H1 (cell line): Measurements from ENCODE around the gene RELN. TPM values are rescaled to one million over a fixed set of nuclear protein-coding genes. Genes with fewer than 3 reads are reported as not detected.

Experiments
- CTCF ChIA-PET: fragments of 300-600 bp; sonication (Branson Sonifier 250); formaldehyde crosslinking; loops from one replicate; lab custom pipeline; 2021; ENCODE audit not compliant: partially characterized antibody; lab: Charles Lee
- POLR2A ChIA-PET: fragments of 300-600 bp; sonication (Branson Sonifier 250); formaldehyde crosslinking; loops from one replicate; lab custom pipeline; 2021; ENCODE audit warnings: inconsistent platforms; ENCODE audit not compliant: partially characterized antibody; lab: Charles Lee
- DNase-seq, 2 experiments: peaks; one replicate each; pipeline versions ENCODE4 v3.0.0 to v3.0.0-alpha.2; 2010 to 2022; ENCODE audit warnings: low spot score in 2 of 2, low read depth in 1 of 2, mixed read lengths in 1 of 2
- FAIRE-seq: peaks from 2 replicates; lab custom pipeline; 2011; peaks lifted over from hg19 to GRCh38; lab: Jason Lieb, UNC
- H2AFZ ChIP-seq: 2 replicates; pipeline ENCODE4 v1.8.1; 2012; ENCODE audit warnings: low read length, inconsistent platforms
- H2AK5ac ChIP-seq: 2 replicates; pipeline ENCODE4 v1.6.1; 2013; ENCODE audit warnings: low read depth, low read length
- H2BK120ac ChIP-seq: replicated peaks from 2 replicates; pipeline ENCODE3; 2013; ENCODE audit warnings: low read depth, low read length, inconsistent platforms
- H2BK12ac ChIP-seq: 2 replicates; pipeline ENCODE4 v1.6.1; 2013; ENCODE audit warnings: low read depth, low read length
- H2BK15ac ChIP-seq: 2 replicates; pipeline ENCODE4 v1.6.1; 2013; ENCODE audit warnings: low read length
- H2BK20ac ChIP-seq: 2 replicates; pipeline ENCODE4 v1.6.1; 2013; ENCODE audit warnings: low read length
- H2BK5ac ChIP-seq: 2 replicates; pipeline ENCODE4 v1.6.1; 2013; ENCODE audit warnings: low read depth, low read length
- H3K14ac ChIP-seq: 2 replicates; pipeline ENCODE4 v1.6.1; 2013; ENCODE audit warnings: inconsistent platforms; ENCODE audit not compliant: insufficient read length
- H3K18ac ChIP-seq: 2 replicates; pipeline ENCODE4 v1.6.1; 2013; ENCODE audit warnings: low read length; ENCODE audit errors: extremely low read depth
- H3K23ac ChIP-seq: 2 replicates; pipeline ENCODE4 v1.6.1; 2013; ENCODE audit warnings: inconsistent platforms; ENCODE audit not compliant: insufficient read length
- H3K23me2 ChIP-seq: 2 replicates; pipeline ENCODE4 v1.6.1; 2013; ENCODE audit warnings: low read depth, low read length
- H3K27ac ChIP-seq: 2 replicates; pipeline ENCODE4 v1.6.1; 2011; ENCODE audit warnings: low read depth, low read length, inconsistent platforms
- H3K27me3 ChIP-seq, 4 experiments: replicated peaks in 1 of 4; 1 replicate in 1 of 4; 2 replicates in 3 of 4; pipeline versions ENCODE4 v1.6.1 to v1.8.1; 2011 to 2013; ENCODE audit warnings: low read length in 3 of 4, mild to moderate bottlenecking in 3 of 4, inconsistent platforms in 2 of 4, mixed read lengths in 2 of 4, moderate library complexity in 1 of 4; ENCODE audit not compliant: control insufficient read depth in 3 of 4, insufficient read depth in 3 of 4; ENCODE audit errors: extremely low read depth in 1 of 4
- H3K36me3 ChIP-seq, 4 experiments: 2 replicates each; pipeline versions ENCODE4 v1.6.1 to v1.8.1; 2011 to 2013; ENCODE audit warnings: mild to moderate bottlenecking in 4 of 4, low read length in 3 of 4, moderate library complexity in 2 of 4, control low read depth in 1 of 4, inconsistent platforms in 1 of 4; ENCODE audit not compliant: insufficient read depth in 4 of 4, control insufficient read depth in 2 of 4
- H3K4ac ChIP-seq: replicated peaks from 2 replicates; pipeline ENCODE3; 2013; ENCODE audit warnings: low read length, low read depth, mixed read lengths, inconsistent platforms; ENCODE audit not compliant: insufficient read length
- H3K4me1 ChIP-seq, 4 experiments: replicated peaks in 1 of 4; 1 replicate in 1 of 4; 2 replicates in 3 of 4; pipeline versions ENCODE4 v1.6.1 to v1.8.1; 2011 to 2013; ENCODE audit warnings: low read length in 3 of 4, inconsistent platforms in 2 of 4, mixed read lengths in 1 of 4; ENCODE audit not compliant: insufficient read depth in 4 of 4, control insufficient read depth in 3 of 4
- H3K4me2 ChIP-seq, 2 experiments: 2 replicates each; pipeline versions ENCODE4 v1.6.1 to v1.8.1; 2011 to 2013; ENCODE audit warnings: low read depth in 2 of 2, low read length in 2 of 2, control low read depth in 1 of 2, inconsistent platforms in 1 of 2, mild to moderate bottlenecking in 1 of 2; ENCODE audit not compliant: insufficient read depth in 1 of 2
- H3K4me3 ChIP-seq, 4 experiments: fragments of 200-600, 300-600 bp in 1 of 4; sonication (generic), shearing (Covaris generic), sonication (Bioruptor Twin) in 1 of 4; 2 replicates each; pipeline versions ENCODE4 v1.5.1 to v1.8.1; 2011 to 2016; ENCODE audit warnings: low read length in 4 of 4, low read depth in 3 of 4, control low read depth in 2 of 4, inconsistent platforms in 2 of 4, mild to moderate bottlenecking in 2 of 4, mixed read lengths in 1 of 4, moderate library complexity in 1 of 4; ENCODE audit not compliant: insufficient read depth in 2 of 4; ENCODE audit errors: extremely low read depth in 1 of 4
- H3K56ac ChIP-seq: replicated peaks from 2 replicates; pipeline ENCODE3; 2013; ENCODE audit warnings: low read depth, mild to moderate bottlenecking, mixed read lengths, low read length, inconsistent platforms; ENCODE audit not compliant: insufficient read length
- H3K79me1 ChIP-seq: 2 replicates; pipeline ENCODE4 v1.6.1; 2013; ENCODE audit warnings: low read depth, low read length, control low read depth
- H3K79me2 ChIP-seq, 2 experiments: 2 replicates each; pipeline versions ENCODE4 v1.6.1 to v1.8.1; 2012 to 2013; ENCODE audit warnings: low read length in 2 of 2, mild to moderate bottlenecking in 2 of 2, inconsistent platforms in 1 of 2; ENCODE audit not compliant: insufficient read depth in 2 of 2, control insufficient read depth in 1 of 2
- H3K9ac ChIP-seq, 4 experiments: replicated peaks in 1 of 4; 1 replicate in 1 of 4; 2 replicates in 3 of 4; pipeline versions ENCODE4 v1.6.1 to v1.8.1; 2011 to 2013; ENCODE audit warnings: low read depth in 3 of 4, low read length in 3 of 4, control low read depth in 2 of 4, mild to moderate bottlenecking in 2 of 4, moderate library complexity in 2 of 4, inconsistent platforms in 1 of 4; ENCODE audit errors: extremely low read depth in 1 of 4
- H3K9me3 ChIP-seq, 2 experiments: 2 replicates each; pipeline versions ENCODE4 v1.6.1 to v1.8.1; 2012 to 2013; ENCODE audit warnings: mild to moderate bottlenecking in 2 of 2, moderate library complexity in 2 of 2, control low read depth in 1 of 2, inconsistent platforms in 1 of 2, low read depth in 1 of 2, low read length in 1 of 2, mixed read lengths in 1 of 2; ENCODE audit not compliant: insufficient read depth in 2 of 2
- H4K20me1 ChIP-seq, 2 experiments: replicated peaks in 1 of 2; 2 replicates each; pipeline versions ENCODE3 to v1.8.1; 2011 to 2013; ENCODE audit warnings: inconsistent platforms in 2 of 2, low read length in 2 of 2, mild to moderate bottlenecking in 1 of 2; ENCODE audit not compliant: insufficient read depth in 2 of 2, control insufficient read depth in 1 of 2
- H4K5ac ChIP-seq: 2 replicates; pipeline ENCODE4 v1.6.1; 2013; ENCODE audit warnings: low read length, low read depth, mixed read lengths, inconsistent platforms; ENCODE audit not compliant: insufficient read length
- H4K8ac ChIP-seq: 2 replicates; pipeline ENCODE4 v1.8.0; 2013; ENCODE audit warnings: mild to moderate bottlenecking, moderate library complexity, low read length, inconsistent platforms; ENCODE audit not compliant: insufficient read depth; ENCODE audit errors: extremely low read depth
- H4K91ac ChIP-seq: replicated peaks from 2 replicates; pipeline ENCODE3; 2013; ENCODE audit warnings: low read length, mixed read lengths, inconsistent platforms; ENCODE audit not compliant: insufficient read length
- EGR1 ChIP-seq: IDR thresholded peaks from 2 replicates; pipeline ENCODE4 v1.6.1; 2011; ENCODE audit warnings: low read depth, low read length, borderline replicate concordance
- KDM4A ChIP-seq: IDR thresholded peaks from one replicate; pipeline ENCODE4 v1.7.1; 2012; ENCODE audit warnings: low read depth, mild to moderate bottlenecking, moderate library complexity, low read length, inconsistent platforms; ENCODE audit not compliant: severe bottlenecking
- POLR2A ChIP-seq, 2 experiments: IDR thresholded peaks; 1 replicate in 1 of 2; 2 replicates in 1 of 2; pipeline ENCODE4 v1.6.1; 2011; ENCODE audit warnings: low read depth in 2 of 2, low read length in 2 of 2, mild to moderate bottlenecking in 2 of 2; ENCODE audit errors: control extremely low read depth in 1 of 2
- RXRA ChIP-seq: IDR thresholded peaks from 2 replicates; pipeline ENCODE4 v1.6.1; 2011; ENCODE audit warnings: low read depth, mild to moderate bottlenecking, low read length, moderate library complexity; ENCODE audit not compliant: insufficient read depth
- YY1 ChIP-seq: IDR thresholded peaks from 2 replicates; pipeline ENCODE4 v1.6.1; 2011; ENCODE audit warnings: low read depth, mild to moderate bottlenecking, low read length
- WGBS, 2 experiments: shearing (Covaris generic) in 1 of 2; methylation state at CpG; one replicate each; pipeline versions ENCODE4 v1.1.6 to v1.1.7; 2013 to 2015; ENCODE audit warnings: low lambda C conversion rate in 2 of 2, mixed read lengths in 2 of 2, inconsistent platforms in 1 of 2, low coverage in 1 of 2, missing lambda C conversion rate in 1 of 2; ENCODE audit not compliant: insufficient replicate concordance in 2 of 2, insufficient coverage in 1 of 2, insufficient read length in 1 of 2; ENCODE audit errors: extremely low coverage in 1 of 2, missing lambda C conversion rate in 1 of 2; 5-methylcytosine and 5-hydroxymethylcytosine counted together
- polyA plus RNA-seq, 7 experiments: library from polyadenylated mRNA; depleted of rRNA in 3 of 7; stranded (reverse) in 5 of 7; unstranded in 2 of 7; fragments of >200 nt in 5 of 7; fragments of 200-250 nt in 2 of 7; gene quantifications; 1 replicate in 5 of 7; 2 replicates in 1 of 7; 4 replicates in 1 of 7; pipeline versions ENCODE4 v1.2.1 to v1.2.3, GENCODE V29; 2011 to 2013; ENCODE audit warnings: missing spikeins in 2 of 7, mixed read lengths in 2 of 7
- total RNA-seq: library from RNA; stranded (reverse); fragmentation: NEBNext Ultra II Directional; extraction: Animal tissue kit (Norgen Biotek cat#: 25700); gene quantifications from 2 replicates; pipeline ENCODE4 v1.2.1, GENCODE V29; 2021

RELN gene
- total and polyA plus RNA-seq, 2 of the 8 experiments (the other 6 are each of a cell fraction or from before 2014, with no cell fraction given) = 0.03 to 0.07 TPM

DNA sequence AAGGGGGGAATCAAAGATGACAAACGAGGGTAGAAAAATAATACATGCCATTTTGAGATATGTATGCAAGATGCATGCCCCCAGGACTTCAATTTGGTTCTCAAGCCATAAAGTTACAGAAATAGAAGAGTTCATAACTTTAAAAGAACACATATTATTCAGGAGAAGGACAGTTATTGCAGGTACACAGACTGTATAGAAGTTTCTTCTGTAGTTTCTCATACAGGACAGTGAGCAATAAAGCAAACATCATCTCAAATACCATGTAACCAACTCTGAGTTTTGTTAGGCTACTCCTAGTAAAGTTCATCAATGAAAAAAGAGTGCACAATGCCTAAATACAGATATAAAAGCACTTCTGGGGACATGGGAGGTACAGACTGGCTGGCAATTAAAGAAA lies 226.6 kb downstream of the RELN start:
- Histone ChIP-seq H3K56ac (no peak overlapping the region), H2BK5ac (no peak overlapping the region), H3K9ac (no peak overlapping the region), H3K23me2 (no peaks in the 10 kb centered on the region), H2BK15ac (no peak overlapping the region), H3K4me2 (no peak overlapping the region), H2BK120ac (no peak overlapping the region), H3K4me1 (peaks cover 0 to 3% (median 1%) of the 10 kb centered on the region in 4 experiments; a peak in 4 of 7 replicates), H4K20me1 (no peaks in the 10 kb centered on the region), H2AK5ac (no peak overlapping the region), H2BK12ac (no peak overlapping the region), H3K14ac (no peak overlapping the region), H3K79me2 (no peaks in the 10 kb centered on the region), H3K27ac (no peak overlapping the region), H4K91ac (no peak overlapping the region), H3K18ac (no peak overlapping the region), H2AFZ (no peak overlapping the region), H3K27me3 (no peaks in the 10 kb centered on the region), H3K23ac (no peak overlapping the region), H3K36me3 (no peaks in the 10 kb centered on the region), H4K8ac (no peak overlapping the region), H3K4me3 (no peak overlapping the region), H3K79me1 (no peaks in the 10 kb centered on the region), H3K4ac (no peak overlapping the region), H2BK20ac (no peak overlapping the region), H4K5ac (no peak overlapping the region), H3K9me3 (no peaks in the 10 kb centered on the region)
- ChIA-PET POLR2A (no interaction called here), CTCF (no interaction called here)
- FAIRE-seq = no peak
- WGBS, 2 experiments = 95% methylated on average over 1 of the region's 1 CpG; no CpG with 5 or more reads in 1 of the 2 experiments
- DNase-seq = no peak
- TF ChIP-seq YY1 = no peak
- no peak for TF ChIP-seq POLR2A (IDR thresholded peaks at IDR 0.05; ENCODE audit: control extremely low read depth in 1 of 2, low read depth in 2 of 2, low read length in 2 of 2)
- TF ChIP-seq EGR1 = no peak
- TF ChIP-seq RXRA = no peak
- TF ChIP-seq KDM4A = no peak
